ENCODE results near the gene ZNF611. TPM values are rescaled to one million over a fixed set of nuclear protein-coding genes. Genes with fewer than 3 reads are reported as not detected.
"Not testable (repeated sequence)": the region's sequence is repeated elsewhere in the genome, so short reads cannot be mapped to it uniquely, and the experiment has no call there.

The ZNF611 gene
- total RNA-seq (2014; rRNA removed; shearing (Covaris generic)): 5.6 and 7.5 TPM in 2 replicates

GRCh38 chr19:52734893-52735661 is at the start of gene ZNF611:
ZNF611 (minus strand) TSS chr19:52735044; CDS start chr19:52715894, 19,150 bp downstream.
- peak; percentile 91 for DNase-seq (ENCODE audit: low spot score)

- not testable (repeated sequence) for DNase-seq (ENCODE audit: low spot score)
Measured at GRCh38 chr19:52782864-52783263, 48.0 kb upstream of the ZNF611 start.

GRCh38 chr19:52778811-52779210 is 44.0 kb upstream of the ZNF611 start:
- DNase-seq (ENCODE audit: low spot score): no peak

- not testable (repeated sequence) for DNase-seq (ENCODE audit: low spot score)
Measured at GRCh38 chr19:52756447-52756846, 21.6 kb upstream of the ZNF611 start.

GRCh38 chr19:52749780-52750179 is 14.9 kb upstream of the ZNF611 start:
- no peak for DNase-seq (ENCODE audit: low spot score)

- no peak for DNase-seq (ENCODE audit: low spot score)
Measured at GRCh38 chr19:52748336-52748950, 13.6 kb upstream of the ZNF611 start.

GRCh38 chr19:52745919-52746318 is 11.1 kb upstream of the ZNF611 start:
- not testable (repeated sequence) for DNase-seq (ENCODE audit: low spot score)

- no peak for DNase-seq (ENCODE audit: low spot score)
Measured at GRCh38 chr19:52743091-52743490, 8.2 kb upstream of the ZNF611 start.

GRCh38 chr19:52742516-52742915 is 7.7 kb upstream of the ZNF611 start:
- no peak for DNase-seq (ENCODE audit: low spot score)

- no peak for DNase-seq (ENCODE audit: low spot score)
Measured at GRCh38 chr19:52741951-52742485, 7.2 kb upstream of the ZNF611 start.

GRCh38 chr19:52741371-52741770 is 6.5 kb upstream of the ZNF611 start:
- not testable (repeated sequence) for DNase-seq (ENCODE audit: low spot score)

GRCh38 chr19:52739576-52739975 is 4.7 kb upstream of the ZNF611 start:
- DNase-seq (ENCODE audit: low spot score): no peak

GRCh38 chr19:52735734-52736133 is 890 bp upstream of the ZNF611 start:
- DNase-seq (ENCODE audit: low spot score): no peak

- DNase-seq (ENCODE audit: low spot score): no peak
Measured at GRCh38 chr19:52734331-52734892, 432 bp downstream of the ZNF611 start.

GRCh38 chr19:52726051-52726450 is 8.8 kb downstream of the ZNF611 start:
- DNase-seq (ENCODE audit: low spot score): not testable (repeated sequence)

- no peak for DNase-seq (ENCODE audit: low spot score)
Measured at GRCh38 chr19:52725528-52725961, 9.3 kb downstream of the ZNF611 start.

- DNase-seq (ENCODE audit: low spot score): no peak
Measured at GRCh38 chr19:52724701-52725514, 9.9 kb downstream of the ZNF611 start.

GRCh38 chr19:52723907-52724598 is 10.8 kb downstream of the ZNF611 start:
- DNase-seq (ENCODE audit: low spot score): not testable (repeated sequence)

- DNase-seq (ENCODE audit: low spot score): peak; percentile 47
Measured at GRCh38 chr19:52722062-52723003, 12.5 kb downstream of the ZNF611 start.

- DNase-seq (ENCODE audit: low spot score): not testable (repeated sequence)
Measured at GRCh38 chr19:52720541-52720940, 14.3 kb downstream of the ZNF611 start.

Measured in H4 (cell line).